Measurements from ENCODE around the gene MMP21.

The MMP21 gene

GRCh38 chr10:125820701-125821100 lies 45.1 kb upstream of the MMP21 start:
- Histone ChIP-seq H3K4me1 (peaks cover 10% of the 10 kb centered on the region), H3K27me3 (ENCODE audit: control insufficient read depth, insufficient read depth, low read length) (no peaks in the 10 kb centered on the region), H3K27ac (no peak overlapping the region), H3K36me3 (ENCODE audit: control insufficient read depth, insufficient read depth, low read length) (no peaks in the 10 kb centered on the region), H3K9ac (no peak overlapping the region), H3K9me3 (ENCODE audit: control insufficient read depth, low read length) (no peaks in the 10 kb centered on the region), H3K4me2 (ENCODE audit: low read length) (no peak overlapping the region), H2AFZ (no peak overlapping the region), H3K79me2 (peaks cover 21% of the 10 kb centered on the region), H3K4me3 (ENCODE audit: low read depth, low read length) (no peak overlapping the region)
- TF ChIP-seq, protein P1, sequence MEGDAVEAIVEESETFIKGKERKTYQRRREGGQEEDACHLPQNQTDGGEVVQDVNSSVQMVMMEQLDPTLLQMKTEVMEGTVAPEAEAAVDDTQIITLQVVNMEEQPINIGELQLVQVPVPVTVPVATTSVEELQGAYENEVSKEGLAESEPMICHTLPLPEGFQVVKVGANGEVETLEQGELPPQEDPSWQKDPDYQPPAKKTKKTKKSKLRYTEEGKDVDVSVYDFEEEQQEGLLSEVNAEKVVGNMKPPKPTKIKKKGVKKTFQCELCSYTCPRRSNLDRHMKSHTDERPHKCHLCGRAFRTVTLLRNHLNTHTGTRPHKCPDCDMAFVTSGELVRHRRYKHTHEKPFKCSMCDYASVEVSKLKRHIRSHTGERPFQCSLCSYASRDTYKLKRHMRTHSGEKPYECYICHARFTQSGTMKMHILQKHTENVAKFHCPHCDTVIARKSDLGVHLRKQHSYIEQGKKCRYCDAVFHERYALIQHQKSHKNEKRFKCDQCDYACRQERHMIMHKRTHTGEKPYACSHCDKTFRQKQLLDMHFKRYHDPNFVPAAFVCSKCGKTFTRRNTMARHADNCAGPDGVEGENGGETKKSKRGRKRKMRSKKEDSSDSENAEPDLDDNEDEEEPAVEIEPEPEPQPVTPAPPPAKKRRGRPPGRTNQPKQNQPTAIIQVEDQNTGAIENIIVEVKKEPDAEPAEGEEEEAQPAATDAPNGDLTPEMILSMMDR (IDR thresholded peaks at IDR 0.05) = no peak

GRCh38 chr10:125817337-125817946 lies 41.8 kb upstream of the MMP21 start:
- Histone ChIP-seq H3K36me3 (ENCODE audit: control insufficient read depth, insufficient read depth, low read length) (no peaks in the 10 kb centered on the region), H3K27ac (no peak overlapping the region), H2AFZ (no peak overlapping the region), H3K4me1 (no peaks in the 10 kb centered on the region), H3K4me3 (ENCODE audit: low read depth, low read length) (no peak overlapping the region), H3K9me3 (ENCODE audit: control insufficient read depth, low read length) (no peaks in the 10 kb centered on the region), H3K79me2 (peaks cover 4% of the 10 kb centered on the region), H3K4me2 (ENCODE audit: low read length) (no peak overlapping the region), H3K27me3 (ENCODE audit: control insufficient read depth, insufficient read depth, low read length) (no peaks in the 10 kb centered on the region), H3K9ac (no peak overlapping the region)
- TF ChIP-seq, protein P1 (IDR thresholded peaks at IDR 0.05) = no peak

- H3K9me3 ChIP-seq (ENCODE audit: control insufficient read depth, low read length) = no peaks in the 10 kb centered on the region
- no peak overlapping the region for H3K4me2 ChIP-seq (ENCODE audit: low read length)
- no peaks in the 10 kb centered on the region for H3K27me3 ChIP-seq (ENCODE audit: control insufficient read depth, insufficient read depth, low read length)
- H3K4me1 ChIP-seq = no peaks in the 10 kb centered on the region
- TF ChIP-seq, protein P1 (IDR thresholded peaks at IDR 0.05) = no peak
- H3K27ac ChIP-seq = no peak overlapping the region
- H3K36me3 ChIP-seq (ENCODE audit: control insufficient read depth, insufficient read depth, low read length) = no peaks in the 10 kb centered on the region
- H3K4me3 ChIP-seq (ENCODE audit: low read depth, low read length) = no peak overlapping the region
- no peak overlapping the region for H3K9ac ChIP-seq
- H3K79me2 ChIP-seq = peaks cover 4% of the 10 kb centered on the region
- no peak overlapping the region for H2AFZ ChIP-seq
These were observed 40.9 kb upstream of the MMP21 start for GRCh38 chr10:125816548-125816947.

DNA sequence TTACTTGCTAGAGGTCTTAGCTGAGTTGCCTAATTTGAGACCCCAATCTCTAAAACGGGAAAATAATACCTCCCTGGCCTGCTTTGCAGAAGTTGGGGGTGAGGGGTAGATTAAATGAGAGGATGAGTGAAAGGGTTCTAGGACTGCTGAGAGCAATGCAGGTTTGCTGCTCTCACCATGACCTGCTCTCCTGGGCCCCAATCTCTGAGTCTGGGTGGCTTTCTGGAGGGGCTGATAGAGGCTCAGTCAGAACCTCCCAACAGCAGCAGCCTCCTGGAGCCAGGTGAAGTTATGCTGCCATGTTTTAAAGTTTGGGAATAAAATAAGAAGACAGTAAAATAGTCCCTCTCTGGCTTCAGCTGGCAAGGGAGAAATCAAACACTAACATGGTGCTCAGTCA lies 40.1 kb upstream of the MMP21 start:
- H3K9me3 ChIP-seq (ENCODE audit: control insufficient read depth, low read length) = no peaks in the 10 kb centered on the region
- no peak overlapping the region for H3K4me3 ChIP-seq (ENCODE audit: low read depth, low read length)
- no peak overlapping the region for H3K4me2 ChIP-seq (ENCODE audit: low read length)
- no peaks in the 10 kb centered on the region for H3K36me3 ChIP-seq (ENCODE audit: control insufficient read depth, insufficient read depth, low read length)
- H3K27me3 ChIP-seq (ENCODE audit: control insufficient read depth, insufficient read depth, low read length) = no peaks in the 10 kb centered on the region
- H3K4me1 ChIP-seq = no peaks in the 10 kb centered on the region
- H3K9ac ChIP-seq = no peak overlapping the region
- TF ChIP-seq, protein P1 (IDR thresholded peaks at IDR 0.05) = no peak
- no peak overlapping the region for H2AFZ ChIP-seq
- peaks cover 4% of the 10 kb centered on the region for H3K79me2 ChIP-seq
- no peak overlapping the region for H3K27ac ChIP-seq

DNA sequence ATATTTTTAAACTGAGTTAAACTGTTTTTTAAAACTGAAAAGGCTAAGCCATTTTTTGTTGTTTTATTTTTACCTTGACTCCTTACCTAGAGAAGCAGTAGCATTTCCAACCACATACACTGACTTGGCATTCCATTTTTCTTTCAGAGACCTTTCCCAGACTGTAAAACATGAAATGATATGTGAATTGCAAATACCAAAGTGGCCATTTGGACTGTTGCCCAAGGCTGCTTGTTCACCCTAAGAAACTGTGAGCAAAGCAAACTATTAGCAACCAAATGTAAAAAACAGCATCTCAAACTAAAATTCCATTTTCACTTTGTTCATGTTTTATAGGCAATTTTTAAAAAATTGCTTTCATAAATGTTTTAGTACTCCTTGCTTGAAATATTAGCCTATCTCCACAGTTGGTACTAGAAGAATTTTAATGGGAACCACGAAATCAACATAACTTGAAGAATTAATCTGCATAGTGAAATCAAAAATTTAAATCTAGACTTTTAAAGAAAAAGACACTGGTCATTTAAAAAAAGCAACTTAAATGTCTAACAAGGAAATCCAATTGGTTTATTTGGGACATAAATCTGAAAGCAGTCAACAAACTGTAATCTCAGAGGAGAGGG lies 36.6 kb upstream of the MMP21 start:
- H2AFZ ChIP-seq = no peak overlapping the region
- H3K9ac ChIP-seq = no peak overlapping the region
- no peaks in the 10 kb centered on the region for H3K4me1 ChIP-seq
- no peak overlapping the region for H3K4me2 ChIP-seq (ENCODE audit: low read length)
- H3K4me3 ChIP-seq (ENCODE audit: low read depth, low read length) = no peak overlapping the region
- TF ChIP-seq, protein P1 (IDR thresholded peaks at IDR 0.05) = no peak
- H3K36me3 ChIP-seq (ENCODE audit: control insufficient read depth, insufficient read depth, low read length) = no peaks in the 10 kb centered on the region
- no peaks in the 10 kb centered on the region for H3K9me3 ChIP-seq (ENCODE audit: control insufficient read depth, low read length)
- peaks cover 4% of the 10 kb centered on the region for H3K79me2 ChIP-seq
- H3K27me3 ChIP-seq (ENCODE audit: control insufficient read depth, insufficient read depth, low read length) = no peaks in the 10 kb centered on the region
- H3K27ac ChIP-seq = no peak overlapping the region

Data from parathyroid adenoma (tissue), 2 donors.